ENCODE results near the gene ELOVL6. TPM values are rescaled to one million over a fixed set of nuclear protein-coding genes. Genes with fewer than 3 reads are reported as not detected.

ELOVL6 gene
- polyA plus RNA-seq, 1 experiment, result 30.7 TPM

- Histone ChIP-seq H3K27ac (ENCODE audit: low read depth, low read length) (no peak overlapping the region), H3K4me3 (ENCODE audit: low read depth, low read length) (no peak overlapping the region), H3K9me3 (ENCODE audit: control insufficient read depth, insufficient read depth, low read length) (no peaks in the 10 kb centered on the region), H3K27me3 (ENCODE audit: control insufficient read depth, insufficient read depth, low read length) (peaks cover 2% of the 10 kb centered on the region)
- ChIA-PET CTCF (interaction anchor here (0.6 kb wide), 1 partner anchor 34 kb away, joined by 3 read pairs; no protein-coding TSS in a partner anchor), POLR2A (no interaction called here)
- DNase-seq (ENCODE audit: low read depth, low spot score), result no peak
- TF ChIP-seq CTCF (IDR thresholded peaks at IDR 0.05; ENCODE audit: low read depth, low read length), result no peak
These were observed 164.9 kb downstream of the ELOVL6 start for GRCh38 chr4:110033355-110034025.

GRCh38 chr4:110032603-110033002, 165.8 kb downstream of the ELOVL6 start:
- no peak for TF ChIP-seq CTCF (IDR thresholded peaks at IDR 0.05; ENCODE audit: low read depth, low read length)
- ChIA-PET CTCF (no interaction called here), POLR2A (no interaction called here)

GRCh38 chr4:110025718-110026117, 172.7 kb downstream of the ELOVL6 start:
- DNase-seq (ENCODE audit: low read depth, low spot score), result no peak
- H3K27me3 ChIP-seq (ENCODE audit: control insufficient read depth, insufficient read depth, low read length), result peaks cover 2% of the 10 kb centered on the region
- no peak for TF ChIP-seq CTCF (IDR thresholded peaks at IDR 0.05; ENCODE audit: low read depth, low read length)
- H3K27ac ChIP-seq (ENCODE audit: low read depth, low read length), result no peak overlapping the region
- ChIA-PET CTCF (interaction anchor here (0.6 to 0.7 kb wide), 2 partner anchors 20 to 593 kb away, joined by 3 to 6 read pairs; no protein-coding TSS in a partner anchor), POLR2A (no interaction called here)
- no peaks in the 10 kb centered on the region for H3K9me3 ChIP-seq (ENCODE audit: control insufficient read depth, insufficient read depth, low read length)
- no peak overlapping the region for H3K4me3 ChIP-seq (ENCODE audit: low read depth, low read length)

More at GRCh38 chr4:110032603-110033002, 165.8 kb downstream of the ELOVL6 start:
- Histone ChIP-seq H3K4me3 (ENCODE audit: low read depth, low read length) (no peak overlapping the region), H3K27ac (ENCODE audit: low read depth, low read length) (no peak overlapping the region), H3K9me3 (ENCODE audit: control insufficient read depth, insufficient read depth, low read length) (no peaks in the 10 kb centered on the region), H3K27me3 (ENCODE audit: control insufficient read depth, insufficient read depth, low read length) (peaks cover 2% of the 10 kb centered on the region)
- DNase-seq (ENCODE audit: low read depth, low spot score), result no peak

GRCh38 chr4:110025056-110025455, 173.4 kb downstream of the ELOVL6 start:
- no peak for TF ChIP-seq CTCF (IDR thresholded peaks at IDR 0.05; ENCODE audit: low read depth, low read length)
- POLR2A ChIA-PET, result no interaction called here
- no peaks in the 10 kb centered on the region for H3K9me3 ChIP-seq (ENCODE audit: control insufficient read depth, insufficient read depth, low read length)

GRCh38 chr4:110022457-110022856, 176.0 kb downstream of the ELOVL6 start:
- Histone ChIP-seq H3K4me3 (ENCODE audit: low read depth, low read length) (no peak overlapping the region), H3K27ac (ENCODE audit: low read depth, low read length) (no peak overlapping the region), H3K9me3 (ENCODE audit: control insufficient read depth, insufficient read depth, low read length) (no peaks in the 10 kb centered on the region), H3K27me3 (ENCODE audit: control insufficient read depth, insufficient read depth, low read length) (peaks cover 2% of the 10 kb centered on the region)
- CTCF ChIA-PET, result no interaction called here
- POLR2A ChIA-PET, result no interaction called here
- TF ChIP-seq CTCF (IDR thresholded peaks at IDR 0.05; ENCODE audit: low read depth, low read length), result no peak
- no peak for DNase-seq (ENCODE audit: low read depth, low spot score)

More at GRCh38 chr4:110025056-110025455, 173.4 kb downstream of the ELOVL6 start:
- DNase-seq (ENCODE audit: low read depth, low spot score), result no peak
- H3K4me3 ChIP-seq (ENCODE audit: low read depth, low read length), result no peak overlapping the region
- CTCF ChIA-PET, result interaction anchor here (0.6 kb wide), 1 partner anchor 592 kb away, joined by 3 read pairs; no protein-coding TSS in a partner anchor
- H3K27ac ChIP-seq (ENCODE audit: low read depth, low read length), result no peak overlapping the region
- H3K27me3 ChIP-seq (ENCODE audit: control insufficient read depth, insufficient read depth, low read length), result peaks cover 2% of the 10 kb centered on the region

Data from AG04450 (cell line).